OCI-LY1 (cell line): ENCODE results near the gene AXDND1.
"Not testable (repeated sequence)": the region's sequence is repeated elsewhere in the genome, so short reads cannot be mapped to it uniquely, and the experiment has no call there.

Experiments
- H2AFZ ChIP-seq: fragments of 200-600 bp; sonication (generic), shearing (Covaris generic); 2 replicates; pipeline ENCODE4 v1.6.0; 2014; ENCODE audit warnings: antibody characterized with exemption, mild to moderate bottlenecking, low read length
- H3F3A ChIP-seq: fragments of 200-600 bp; sonication (generic), shearing (Covaris generic); 2 replicates; pipeline ENCODE4 v1.6.0; 2014; ENCODE audit warnings: mild to moderate bottlenecking, antibody characterized with exemption, low read length, moderate library complexity; ENCODE audit not compliant: insufficient read depth
- H3K27ac ChIP-seq: fragments of 200-600 bp; sonication (generic); 2 replicates; pipeline ENCODE4 v1.5.1; 2014; ENCODE audit warnings: low read length, mixed run types, mild to moderate bottlenecking, low read depth; ENCODE audit not compliant: poor library complexity, severe bottlenecking
- H3K27me3 ChIP-seq: fragments of 200-600 bp; sonication (generic); 2 replicates; pipeline ENCODE4 v1.6.0; 2014; ENCODE audit warnings: antibody characterized with exemption, mild to moderate bottlenecking, low read length, moderate library complexity; ENCODE audit not compliant: insufficient read depth
- H3K36me3 ChIP-seq: fragments of 200-600 bp; sonication (generic); 2 replicates; pipeline ENCODE4 v1.6.1; 2014; ENCODE audit warnings: mild to moderate bottlenecking, antibody characterized with exemption, low read length, moderate library complexity, mixed read lengths; ENCODE audit not compliant: insufficient read depth
- H3K4me1 ChIP-seq: fragments of 200-600 bp; sonication (generic); 2 replicates; pipeline ENCODE4 v1.5.1; 2014; ENCODE audit warnings: mild to moderate bottlenecking, low read length, moderate library complexity; ENCODE audit not compliant: insufficient read depth, severe bottlenecking
- H3K4me2 ChIP-seq: fragments of 200-600 bp; sonication (generic), shearing (Covaris generic); 2 replicates; pipeline ENCODE4 v1.6.1; 2014; ENCODE audit warnings: low read length
- H3K4me3 ChIP-seq: fragments of 200-600 bp; sonication (generic); 2 replicates; pipeline ENCODE4 v1.5.1; 2014; ENCODE audit warnings: low read length, low read depth, mild to moderate bottlenecking, mixed read lengths; ENCODE audit not compliant: poor library complexity, severe bottlenecking
- H3K79me2 ChIP-seq: fragments of 200-600 bp; shearing (Covaris generic); 2 replicates; pipeline ENCODE4 v1.6.1; 2016; ENCODE audit warnings: mixed run types, low read length, mixed read lengths; ENCODE audit not compliant: insufficient read depth
- H3K9ac ChIP-seq: fragments of 200-600 bp; sonication (generic), shearing (Covaris generic); 2 replicates; pipeline ENCODE4 v1.6.1; 2014; ENCODE audit warnings: mild to moderate bottlenecking, low read length, mixed read lengths
- H3K9me2 ChIP-seq: fragments of 200-600 bp; sonication (generic), shearing (Covaris generic); 2 replicates; pipeline ENCODE4 v1.6.1; 2014; ENCODE audit warnings: low read depth, mild to moderate bottlenecking, low read length, mixed read lengths
- H3K9me3 ChIP-seq: fragments of 200-600 bp; shearing (Covaris generic); 2 replicates; pipeline ENCODE4 v1.6.1; 2014; ENCODE audit warnings: low read length, mixed read lengths
- H4K20me1 ChIP-seq: fragments of 200-600 bp; sonication (generic), shearing (Covaris generic); 2 replicates; pipeline ENCODE4 v1.6.0; 2016; ENCODE audit warnings: mild to moderate bottlenecking, low read length; ENCODE audit not compliant: insufficient read depth
- CTCF ChIP-seq: fragments of 200-600 bp; sonication (generic), shearing (Covaris generic); IDR thresholded peaks from 2 replicates; pipeline ENCODE4 v1.5.1; 2017; ENCODE audit warnings: mild to moderate bottlenecking, antibody characterized with exemption, low read length, moderate library complexity, mixed read lengths
- EZH2 ChIP-seq: fragments of 200-600 bp; sonication (generic), shearing (Covaris generic); IDR thresholded peaks from 2 replicates; pipeline ENCODE4 v1.8.0; 2017; ENCODE audit warnings: borderline replicate concordance, mixed run types, mild to moderate bottlenecking, antibody characterized with exemption, low read length, moderate library complexity, mixed read lengths

The AXDND1 gene

DNA sequence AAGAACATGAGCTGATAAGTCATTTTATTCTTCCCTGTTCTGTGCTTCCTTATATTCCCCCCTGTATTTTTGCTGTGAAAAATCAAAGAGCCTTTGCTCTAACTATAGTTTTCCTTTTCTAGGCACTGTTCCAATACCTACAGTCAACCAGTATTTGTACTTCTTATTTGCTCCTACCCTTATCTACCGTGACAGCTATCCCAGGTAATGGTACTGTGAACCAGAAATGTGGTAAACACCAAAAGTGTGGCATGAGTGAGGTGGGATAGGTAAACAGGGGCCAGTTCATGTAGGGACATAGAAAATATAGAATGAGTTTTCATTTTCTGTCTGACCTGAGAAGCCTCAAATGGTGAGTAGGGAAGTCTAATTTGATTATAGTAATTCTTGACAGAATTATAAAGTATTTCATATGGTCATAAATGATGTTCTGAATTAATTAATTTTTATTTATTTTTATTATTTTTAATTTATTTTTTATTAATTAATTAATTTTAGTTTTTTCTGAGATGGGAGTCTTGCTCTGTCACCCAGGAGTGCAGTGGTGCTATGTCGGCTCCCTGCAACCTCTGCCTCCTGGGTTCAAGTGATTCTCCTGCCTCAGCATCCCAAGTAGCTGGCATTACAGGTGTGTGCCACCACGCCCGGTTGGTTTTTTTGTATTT is 22.9 kb upstream of the AXDND1 start:
- H3K4me3 ChIP-seq, result no peak overlapping the region
- no peaks in the 10 kb centered on the region for H3K9me3 ChIP-seq
- no peaks in the 10 kb centered on the region for H3K27me3 ChIP-seq
- no peak for TF ChIP-seq EZH2
- no peak for TF ChIP-seq CTCF
- H4K20me1 ChIP-seq, result no peaks in the 10 kb centered on the region
- H2AFZ ChIP-seq, result no peak overlapping the region
- no peaks in the 10 kb centered on the region for H3K79me2 ChIP-seq
- H3F3A ChIP-seq, result no peaks in the 10 kb centered on the region
- H3K36me3 ChIP-seq, result peaks cover 56% of the 10 kb centered on the region
- H3K27ac ChIP-seq, result no peak overlapping the region
- H3K9ac ChIP-seq, result no peak overlapping the region
- no peak overlapping the region for H3K4me2 ChIP-seq
- H3K9me2 ChIP-seq, result no peaks in the 10 kb centered on the region
- H3K4me1 ChIP-seq, result no peaks in the 10 kb centered on the region

DNA sequence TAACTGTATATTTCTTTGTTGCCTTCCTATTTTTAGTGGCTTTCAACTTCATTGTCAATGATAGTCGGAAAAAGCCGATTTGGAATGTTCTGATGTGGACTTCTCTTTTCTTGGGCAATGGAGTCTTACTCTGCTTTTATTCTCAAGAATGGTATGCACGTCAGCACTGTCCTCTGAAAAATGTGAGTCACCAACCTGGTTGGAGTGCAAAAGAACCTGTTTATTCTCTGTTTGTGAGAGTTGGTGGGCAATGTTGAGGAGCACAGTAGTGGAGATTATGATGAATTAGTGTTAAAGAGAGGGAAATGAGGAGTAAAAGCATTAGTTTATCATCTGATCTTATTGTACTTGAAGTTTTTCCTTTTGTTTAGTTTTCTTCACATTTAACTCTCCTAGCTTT is 14.5 kb upstream of the AXDND1 start:
- Histone ChIP-seq H3K4me3 (no peak overlapping the region), H3K4me1 (no peaks in the 10 kb centered on the region), H3K9me2 (no peaks in the 10 kb centered on the region), H3K9me3 (no peaks in the 10 kb centered on the region), H3K9ac (no peak overlapping the region), H3F3A (no peaks in the 10 kb centered on the region), H4K20me1 (no peaks in the 10 kb centered on the region), H3K79me2 (no peaks in the 10 kb centered on the region), H3K4me2 (no peak overlapping the region), H3K36me3 (peaks cover 67% of the 10 kb centered on the region), H3K27me3 (no peaks in the 10 kb centered on the region), H3K27ac (no peak overlapping the region), H2AFZ (no peak overlapping the region)
- TF ChIP-seq EZH2, result no peak

GRCh38 chr1:179352236-179352635 is 13.5 kb upstream of the AXDND1 start:
- no peaks in the 10 kb centered on the region for H3K4me1 ChIP-seq
- H3K27ac ChIP-seq, result no peak overlapping the region
- no peaks in the 10 kb centered on the region for H3K9me3 ChIP-seq
- no peaks in the 10 kb centered on the region for H3K27me3 ChIP-seq
- no peak overlapping the region for H3K9ac ChIP-seq
- no peaks in the 10 kb centered on the region for H3K79me2 ChIP-seq
- H3F3A ChIP-seq, result no peaks in the 10 kb centered on the region
- peaks cover 63% of the 10 kb centered on the region for H3K36me3 ChIP-seq
- no peaks in the 10 kb centered on the region for H4K20me1 ChIP-seq
- H2AFZ ChIP-seq, result no peak overlapping the region
- no peaks in the 10 kb centered on the region for H3K9me2 ChIP-seq
- H3K4me2 ChIP-seq, result no peak overlapping the region
- H3K4me3 ChIP-seq, result no peak overlapping the region
- no peak for TF ChIP-seq CTCF
- no peak for TF ChIP-seq EZH2

DNA sequence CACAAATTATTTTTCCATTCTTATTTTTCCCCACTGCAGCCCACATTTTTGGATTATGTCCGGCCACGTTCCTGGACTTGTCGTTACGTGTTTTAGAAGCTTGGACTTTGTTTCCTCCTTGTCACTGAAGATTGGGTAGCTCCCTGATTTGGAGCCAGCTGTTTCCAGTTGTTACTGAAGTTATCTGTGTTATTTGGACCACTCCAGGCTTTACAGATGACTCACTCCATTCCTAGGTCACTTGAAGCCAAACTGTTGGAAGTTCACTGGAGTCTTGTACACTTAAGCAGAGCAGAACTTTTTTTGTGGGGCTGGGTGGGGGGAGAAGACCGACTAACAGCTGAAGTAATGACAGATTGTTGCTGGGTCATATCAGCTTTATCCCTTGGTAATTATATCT is 12.2 kb upstream of the AXDND1 start:
- Histone ChIP-seq H3K4me3 (no peak overlapping the region), H3K36me3 (peaks cover 53% of the 10 kb centered on the region), H3F3A (no peaks in the 10 kb centered on the region), H3K27me3 (no peaks in the 10 kb centered on the region), H3K9ac (no peak overlapping the region), H3K4me1 (no peaks in the 10 kb centered on the region), H3K79me2 (no peaks in the 10 kb centered on the region), H3K27ac (no peak overlapping the region), H3K9me3 (no peaks in the 10 kb centered on the region), H4K20me1 (no peaks in the 10 kb centered on the region), H2AFZ (no peak overlapping the region), H3K4me2 (no peak overlapping the region), H3K9me2 (no peaks in the 10 kb centered on the region)
- TF ChIP-seq CTCF (no peak), EZH2 (no peak)

DNA sequence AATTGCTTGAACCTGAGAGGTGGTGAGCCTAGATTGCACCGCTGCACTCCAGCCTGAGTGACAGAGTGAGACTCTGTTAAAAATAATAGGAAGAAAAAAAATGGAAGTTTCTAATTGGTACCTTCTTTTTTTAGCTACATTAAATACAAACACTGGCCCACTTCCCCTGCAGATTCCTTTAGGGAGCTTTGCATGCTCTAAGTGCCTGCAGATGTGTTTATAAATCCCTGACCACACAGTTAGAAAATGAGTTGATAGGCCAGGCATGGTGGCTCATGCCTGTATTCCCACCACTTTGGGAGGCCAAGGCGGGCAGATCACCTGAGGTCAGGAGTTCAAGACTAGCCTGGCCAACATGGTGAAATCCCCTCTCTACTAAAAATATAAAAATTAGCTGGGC is 4.1 kb upstream of the AXDND1 start:
- not testable (repeated sequence) for H4K20me1 ChIP-seq, H3F3A ChIP-seq, H3K27ac ChIP-seq, H3K79me2 ChIP-seq, H3K4me3 ChIP-seq, H3K4me2 ChIP-seq, H3K9ac ChIP-seq, H3K9me3 ChIP-seq, H3K9me2 ChIP-seq, H2AFZ ChIP-seq, H3K36me3 ChIP-seq, H3K27me3 ChIP-seq
- H3K4me1 ChIP-seq, result peaks cover 13% of the 10 kb centered on the region
